Thyroid gland (tissue), 4 donors: ENCODE measurements around the gene RPTOR.

Source experiments
- POLR2A ChIP-seq, 2 donors: fragments of 450-650 bp; IDR thresholded peaks; one replicate each; pipeline ENCODE4 v1.6.1; 2017; ENCODE audit warnings: antibody characterized with exemption in 2 of 2, mild to moderate bottlenecking in 2 of 2, moderate library complexity in 1 of 2
- TF ChIP-seq, protein P1 (sequence below), 6 experiments: fragments of 200-600 bp in 3 of 6; fragments of 450-650 bp in 3 of 6; sonication (generic) in 3 of 6; IDR thresholded peaks; one replicate each; pipeline ENCODE4 v1.5.1; 2016 to 2019; ENCODE audit warnings: antibody characterized with exemption in 6 of 6, mild to moderate bottlenecking in 2 of 6, inconsistent platforms in 1 of 6, moderate library complexity in 1 of 6

DNA sequence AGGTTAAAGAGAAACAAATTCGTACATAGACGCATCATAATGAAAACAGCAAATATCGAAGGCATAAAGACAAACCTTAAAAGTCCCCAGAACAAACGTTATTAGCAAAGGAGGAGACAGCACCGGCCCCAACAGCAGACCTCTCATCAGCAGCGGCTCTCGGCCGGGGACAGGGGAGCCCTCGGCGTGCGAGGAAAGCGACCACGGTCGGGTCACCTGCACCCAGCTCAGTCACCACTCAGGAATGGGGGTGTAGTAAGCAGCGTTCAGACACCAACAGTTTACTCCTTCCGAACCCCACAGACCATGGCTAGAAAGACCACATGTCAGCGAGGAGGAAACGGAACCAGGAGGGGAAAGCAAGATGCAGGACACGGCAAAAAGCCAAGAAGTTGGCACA is 337.7 kb downstream of the RPTOR start:
- TF ChIP-seq, protein P1, sequence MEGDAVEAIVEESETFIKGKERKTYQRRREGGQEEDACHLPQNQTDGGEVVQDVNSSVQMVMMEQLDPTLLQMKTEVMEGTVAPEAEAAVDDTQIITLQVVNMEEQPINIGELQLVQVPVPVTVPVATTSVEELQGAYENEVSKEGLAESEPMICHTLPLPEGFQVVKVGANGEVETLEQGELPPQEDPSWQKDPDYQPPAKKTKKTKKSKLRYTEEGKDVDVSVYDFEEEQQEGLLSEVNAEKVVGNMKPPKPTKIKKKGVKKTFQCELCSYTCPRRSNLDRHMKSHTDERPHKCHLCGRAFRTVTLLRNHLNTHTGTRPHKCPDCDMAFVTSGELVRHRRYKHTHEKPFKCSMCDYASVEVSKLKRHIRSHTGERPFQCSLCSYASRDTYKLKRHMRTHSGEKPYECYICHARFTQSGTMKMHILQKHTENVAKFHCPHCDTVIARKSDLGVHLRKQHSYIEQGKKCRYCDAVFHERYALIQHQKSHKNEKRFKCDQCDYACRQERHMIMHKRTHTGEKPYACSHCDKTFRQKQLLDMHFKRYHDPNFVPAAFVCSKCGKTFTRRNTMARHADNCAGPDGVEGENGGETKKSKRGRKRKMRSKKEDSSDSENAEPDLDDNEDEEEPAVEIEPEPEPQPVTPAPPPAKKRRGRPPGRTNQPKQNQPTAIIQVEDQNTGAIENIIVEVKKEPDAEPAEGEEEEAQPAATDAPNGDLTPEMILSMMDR (IDR thresholded peaks at IDR 0.05) = no peak
- no peak for TF ChIP-seq POLR2A (IDR thresholded peaks at IDR 0.05)
